Skeletal muscle satellite cell (primary cell): ENCODE results near the gene FBXO3.
"Not testable (repeated sequence)": the region's sequence is repeated elsewhere in the genome, so short reads cannot be mapped to it uniquely, and the experiment has no call there.

Source experiments
- H3K27me3 ChIP-seq: 2 replicates; pipeline ENCODE4 v1.7.0; 2013; ENCODE audit warnings: low read length; ENCODE audit not compliant: control insufficient read depth, insufficient read depth
- H3K36me3 ChIP-seq: 2 replicates; pipeline ENCODE4 v1.7.0; 2013; ENCODE audit warnings: mild to moderate bottlenecking, control low read depth, low read length; ENCODE audit not compliant: insufficient read depth
- H3K4me1 ChIP-seq: 2 replicates; pipeline ENCODE4 v1.7.0; 2013; ENCODE audit warnings: low read length; ENCODE audit not compliant: control insufficient read depth, insufficient read depth
- H3K4me2 ChIP-seq: 2 replicates; pipeline ENCODE4 v1.7.0; 2013; ENCODE audit warnings: mild to moderate bottlenecking, low read length
- H3K4me3 ChIP-seq: 2 replicates; pipeline ENCODE4 v1.7.0; 2013; ENCODE audit warnings: low read length
- H3K9ac ChIP-seq: 2 replicates; pipeline ENCODE4 v1.7.0; 2013; ENCODE audit warnings: mild to moderate bottlenecking, low read depth, low read length, moderate library complexity
- H3K9me3 ChIP-seq: replicated peaks from 2 replicates; pipeline ENCODE4 v1.7.0; 2013; ENCODE audit warnings: mild to moderate bottlenecking, control low read depth, low read length

FBXO3 gene

GRCh38 chr11:33736148-33736812, 38.0 kb downstream of the FBXO3 start, which contains the start of gene CD59:
CD59 (minus strand) TSS chr11:33736423; CDS start chr11:33722445, 13,978 bp downstream.
- Histone ChIP-seq H3K27me3 (no peaks in the 10 kb centered on the region), H3K9ac (peak within 1 kb of the TSS; percentile 98), H3K4me2 (peak within 1 kb of the TSS; percentile 87), H3K4me1 (peaks cover 41% of the 10 kb centered on the region), H3K4me3 (peak within 1 kb of the TSS; percentile 77), H3K9me3 (no peaks in the 10 kb centered on the region), H3K36me3 (peaks cover 39% of the 10 kb centered on the region)

- H3K9ac ChIP-seq, result peak overlapping the region; percentile 98
- peak overlapping the region; percentile 77 for H3K4me3 ChIP-seq
- H3K4me1 ChIP-seq, result peaks cover 46% of the 10 kb centered on the region
- no peaks in the 10 kb centered on the region for H3K9me3 ChIP-seq
- H3K36me3 ChIP-seq, result peaks cover 44% of the 10 kb centered on the region
- no peaks in the 10 kb centered on the region for H3K27me3 ChIP-seq
- H3K4me2 ChIP-seq, result peak overlapping the region; percentile 87
These were observed 38.8 kb downstream of the FBXO3 start for GRCh38 chr11:33735271-33736147.

GRCh38 chr11:33734441-33735270, 39.7 kb downstream of the FBXO3 start:
- H3K36me3 ChIP-seq, result peaks cover 52% of the 10 kb centered on the region
- H3K4me1 ChIP-seq, result peaks cover 52% of the 10 kb centered on the region
- peak overlapping the region; percentile 87 for H3K4me2 ChIP-seq
- peak overlapping the region; percentile 77 for H3K4me3 ChIP-seq
- H3K27me3 ChIP-seq, result no peaks in the 10 kb centered on the region
- no peaks in the 10 kb centered on the region for H3K9me3 ChIP-seq
- H3K9ac ChIP-seq, result peak overlapping the region; percentile 98

- H3K27me3 ChIP-seq, result no peaks in the 10 kb centered on the region
- peak overlapping the region; percentile 77 for H3K4me3 ChIP-seq
- no peaks in the 10 kb centered on the region for H3K9me3 ChIP-seq
- H3K4me1 ChIP-seq, result peaks cover 54% of the 10 kb centered on the region
- H3K9ac ChIP-seq, result peak overlapping the region; percentile 98
- H3K4me2 ChIP-seq, result peak overlapping the region; percentile 87
- peaks cover 58% of the 10 kb centered on the region for H3K36me3 ChIP-seq
These were observed 40.3 kb downstream of the FBXO3 start for GRCh38 chr11:33733980-33734379.

GRCh38 chr11:33731723-33732531, 42.4 kb downstream of the FBXO3 start:
- Histone ChIP-seq H3K27me3 (no peaks in the 10 kb centered on the region), H3K4me2 (peak overlapping the region; percentile 87), H3K36me3 (peaks cover 58% of the 10 kb centered on the region), H3K4me1 (peaks cover 41% of the 10 kb centered on the region), H3K4me3 (peak overlapping the region; percentile 77), H3K9ac (no peak overlapping the region), H3K9me3 (no peaks in the 10 kb centered on the region)

- Histone ChIP-seq H3K9ac (no peak overlapping the region), H3K9me3 (no peaks in the 10 kb centered on the region), H3K4me2 (peak overlapping the region; percentile 67), H3K4me3 (peak overlapping the region; percentile 51), H3K36me3 (peaks cover 58% of the 10 kb centered on the region), H3K4me1 (peaks cover 36% of the 10 kb centered on the region), H3K27me3 (no peaks in the 10 kb centered on the region)
These were observed 43.6 kb downstream of the FBXO3 start for GRCh38 chr11:33730716-33731115.

- H3K4me1 ChIP-seq, result peaks cover 52% of the 10 kb centered on the region
These were observed 45.2 kb downstream of the FBXO3 start for GRCh38 chr11:33729072-33729664.

GRCh38 chr11:33727539-33727938, 46.8 kb downstream of the FBXO3 start:
- not testable (repeated sequence) for H3K9me3 ChIP-seq, H3K4me3 ChIP-seq, H3K9ac ChIP-seq, H3K4me2 ChIP-seq, H3K27me3 ChIP-seq
- H3K36me3 ChIP-seq, result peaks cover 50% of the 10 kb centered on the region
- peaks cover 59% of the 10 kb centered on the region for H3K4me1 ChIP-seq

More at GRCh38 chr11:33729072-33729664, 45.2 kb downstream of the FBXO3 start:
- H3K4me3 ChIP-seq, H3K9me3 ChIP-seq, H3K27me3 ChIP-seq, H3K9ac ChIP-seq: not testable (repeated sequence)
- Histone ChIP-seq H3K4me2 (peak overlapping the region; percentile 67), H3K36me3 (peaks cover 60% of the 10 kb centered on the region)

- Histone ChIP-seq H3K4me2 (peak overlapping the region; percentile 75), H3K4me3 (no peak overlapping the region), H3K9me3 (no peaks in the 10 kb centered on the region), H3K4me1 (peaks cover 61% of the 10 kb centered on the region), H3K27me3 (no peaks in the 10 kb centered on the region), H3K36me3 (peaks cover 51% of the 10 kb centered on the region), H3K9ac (no peak overlapping the region)
These were observed 48.8 kb downstream of the FBXO3 start for GRCh38 chr11:33725496-33725895.

GRCh38 chr11:33724644-33725035, 49.7 kb downstream of the FBXO3 start:
- peak overlapping the region; percentile 84 for H3K9ac ChIP-seq
- H3K9me3 ChIP-seq, result no peaks in the 10 kb centered on the region
- no peaks in the 10 kb centered on the region for H3K27me3 ChIP-seq
- H3K4me3 ChIP-seq, result peak overlapping the region; percentile 3
- H3K36me3 ChIP-seq, result peaks cover 51% of the 10 kb centered on the region
- H3K4me2 ChIP-seq, result peak overlapping the region; percentile 75
- peaks cover 60% of the 10 kb centered on the region for H3K4me1 ChIP-seq
